Psoas muscle (tissue), 8 donors: ENCODE measurements around the gene MYO9B. TPM values are rescaled to one million over a fixed set of nuclear protein-coding genes. Genes with fewer than 3 reads are reported as not detected.
A peak's percentile ranks its signal among the peaks of the same experiment; 100 is the strongest.

ENCODE experiments used
- ATAC-seq, 4 donors: fragments of 200-7000 bp; cut with Tn5 transposase; one replicate each; pipeline ENCODE4 v1.9.1; 2020; ENCODE audit warnings: moderate library complexity in 3 of 4, mild to moderate bottlenecking in 2 of 4
- DNase-seq, 2 donors: peaks; one replicate each; pipeline ENCODE4 v3.0.0-alpha.2; 2020
- H3K27ac ChIP-seq: fragments of 200-600 bp; one replicate; pipeline ENCODE4 v1.8.0; 2022
- H3K27me3 ChIP-seq, 3 donors: fragments of 200-600 bp in 1 of 3; one replicate each; pipeline versions ENCODE4 v1.6.1 to v1.8.0; 2013 to 2022; ENCODE audit warnings: low read length in 2 of 3, mild to moderate bottlenecking in 2 of 3, moderate library complexity in 1 of 3; ENCODE audit not compliant: insufficient read depth in 3 of 3
- H3K36me3 ChIP-seq, 2 donors: fragments of 200-600 bp in 1 of 2; one replicate each; pipeline versions ENCODE4 v1.6.1 to v1.8.0; 2013 to 2022; ENCODE audit warnings: low read depth in 1 of 2, mild to moderate bottlenecking in 1 of 2, moderate library complexity in 1 of 2; ENCODE audit not compliant: insufficient read depth in 1 of 2
- H3K4me1 ChIP-seq: fragments of 200-600 bp; one replicate; pipeline ENCODE4 v1.8.0; 2022
- H3K4me3 ChIP-seq: fragments of 200-600 bp; one replicate; pipeline ENCODE4 v1.8.0; 2022; ENCODE audit warnings: mild to moderate bottlenecking
- H3K9me3 ChIP-seq: fragments of 200-600 bp; one replicate; pipeline ENCODE4 v1.8.0; 2022
- CTCF ChIP-seq: fragments of 200-600 bp; IDR thresholded peaks from one replicate; pipeline ENCODE4 v1.8.0; 2022; ENCODE audit warnings: antibody characterized with exemption
- WGBS, 3 donors: extraction: QIAGEN DNeasy Blood & Tissue Kit; methylation state at CpG; one replicate each; pipeline versions ENCODE4 v1.1.6 to v1.1.7; 2013; 5-methylcytosine and 5-hydroxymethylcytosine counted together
- intact Hi-C, 2 donors: fragments of 100-400 bp; cut with DNase I; formaldehyde crosslinking; loops; one replicate each; pipeline versions ENCODE4 v1.11.0 to v1.14.2; 2022
- polyA plus RNA-seq, 3 donors: library from polyadenylated mRNA; stranded (reverse); fragments of 200-250 nt; gene quantifications; one replicate each; pipeline ENCODE4 v1.2.3, GENCODE V29; 2013
- total RNA-seq, 4 donors: library from RNA; stranded (reverse); fragmentation: NEBNext Ultra II Directional in 2 of 4; extraction: Animal tissue kit (Norgen Biotek cat#: 25700) in 2 of 4; gene quantifications; one replicate each; pipeline versions ENCODE4 v1.2.1 to v1.2.4, GENCODE V29; 2021 to 2023
- donor health status: healthy with polysubstance abuse.
- donor health status: DM: no; HTN: no; CAD: no; lungs with moderate emphysema.
- donor health status: Bipolar disorder and iron deficiency.
- donor health status: healthy.
- donor health status: DM: yes; HTN: yes; CAD: no.
- donor health status: DM: no; HTN: no; CAD: no.
- donor health status: DM: no; HTN: no; CAD: no.
- donor health status: DM: yes; HTN: yes; CAD: no.

Gene MYO9B
- total and polyA plus RNA-seq, 7 donors: 9.0 to 23.7 (median 15.1) TPM

- H3K9me3 ChIP-seq: no peaks in the 10 kb centered on the region
- intact Hi-C loops: no loop called here
- no peak overlapping the region for H3K4me3 ChIP-seq
- no peaks in the 10 kb centered on the region for H3K36me3 ChIP-seq
- WGBS, 3 donors: 35 to 42% (median 42%) methylated on average over 15 of the region's 15 CpGs
- DNase-seq: no peak
- H3K27ac ChIP-seq: no peak overlapping the region
- no peaks in the 10 kb centered on the region for H3K4me1 ChIP-seq
- TF ChIP-seq CTCF: no peak
- ATAC-seq: no peak
- H3K27me3 ChIP-seq: peaks cover 0 to 16% (median 4%) of the 10 kb centered on the region in 3 donors
Measured at GRCh38 chr19:17037966-17038500, 37.5 kb upstream of the MYO9B start.

GRCh38 chr19:17041976-17042375 is 33.6 kb upstream of the MYO9B start:
- no peak for TF ChIP-seq CTCF
- Histone ChIP-seq H3K4me1 (no peaks in the 10 kb centered on the region), H3K27me3 (peaks cover 0 to 16% (median 4%) of the 10 kb centered on the region in 3 donors), H3K4me3 (no peak overlapping the region), H3K27ac (no peak overlapping the region), H3K36me3 (no peaks in the 10 kb centered on the region), H3K9me3 (no peaks in the 10 kb centered on the region)
- no peak for DNase-seq
- WGBS, 3 donors: 3 to 6% (median 4%) methylated on average over 11 of the region's 11 CpGs
- intact Hi-C loops: no loop called here
- peak in 1 of 4 donors; percentile 49 for ATAC-seq

GRCh38 chr19:17043744-17044143 is 31.8 kb upstream of the MYO9B start:
- Histone ChIP-seq H3K27me3 (peaks cover 0 to 16% (median 4%) of the 10 kb centered on the region in 3 donors), H3K4me3 (no peak overlapping the region), H3K36me3 (peaks cover 0 to 3% of the 10 kb centered on the region in 2 donors), H3K4me1 (no peaks in the 10 kb centered on the region), H3K9me3 (no peaks in the 10 kb centered on the region), H3K27ac (no peak overlapping the region)
- DNase-seq (no peak), ATAC-seq (no peak)
- intact Hi-C loops: no loop called here
- no peak for TF ChIP-seq CTCF
- WGBS, 3 donors: 44 to 57% (median 52%) methylated on average over 7 of the region's 7 CpGs

- Histone ChIP-seq H3K4me1 (no peaks in the 10 kb centered on the region), H3K27ac (no peak overlapping the region), H3K27me3 (peaks cover 0 to 4% (median 0%) of the 10 kb centered on the region in 3 donors), H3K4me3 (no peak overlapping the region), H3K36me3 (peaks cover 0 to 24% of the 10 kb centered on the region in 2 donors), H3K9me3 (no peaks in the 10 kb centered on the region)
- WGBS, 3 donors: 70 to 76% (median 75%) methylated on average over 5 of the region's 5 CpGs
- intact Hi-C loops: loop anchor here in 1 of 2 donors (5.0 kb wide), 1 partner anchor 329 kb away; the partner anchor contains the start of gene NWD1
- ATAC-seq: no peak
- no peak for DNase-seq
- no peak for TF ChIP-seq CTCF
Measured at GRCh38 chr19:17045907-17046502, 29.6 kb upstream of the MYO9B start.
